Keratinocyte (primary cell): ENCODE measurements around the gene MAPRE2. TPM values are rescaled to one million over a fixed set of nuclear protein-coding genes. Genes with fewer than 3 reads are reported as not detected.

Experiments used
- DNase-seq: peaks from one replicate; pipeline ENCODE4 v3.0.0-alpha.2; 2011; ENCODE audit warnings: low read depth, missing footprints, low spot score
- FAIRE-seq: peaks from 2 replicates; lab custom pipeline; 2011; peaks lifted over from hg19 to GRCh38; lab: Jason Lieb, UNC
- H2AFZ ChIP-seq: 2 replicates; pipeline ENCODE4 v1.6.0; 2012; ENCODE audit warnings: low read length, control low read depth, inconsistent platforms; ENCODE audit not compliant: control insufficient read depth
- H3K27ac ChIP-seq: 2 replicates; pipeline ENCODE4 v1.5.1; 2011; ENCODE audit warnings: low read length; ENCODE audit not compliant: control insufficient read depth, insufficient read depth
- H3K27me3 ChIP-seq: 3 replicates; pipeline ENCODE4 v1.6.0; 2011; ENCODE audit warnings: low read length; ENCODE audit not compliant: control insufficient read depth, insufficient read depth; ENCODE audit errors: extremely low read depth
- H3K36me3 ChIP-seq, 2 experiments: 2 replicates in 1 of 2; 3 replicates in 1 of 2; pipeline ENCODE4 v1.5.1; 2011; ENCODE audit warnings: low read length in 2 of 2, mild to moderate bottlenecking in 1 of 2; ENCODE audit not compliant: control insufficient read depth in 2 of 2, insufficient read depth in 2 of 2; ENCODE audit errors: extremely low read depth in 1 of 2
- H3K4me1 ChIP-seq: 3 replicates; pipeline ENCODE4 v1.5.1; 2011; ENCODE audit warnings: low read length; ENCODE audit not compliant: control insufficient read depth, insufficient read depth; ENCODE audit errors: extremely low read depth
- H3K4me2 ChIP-seq: 3 replicates; pipeline ENCODE4 v1.6.0; 2011; ENCODE audit warnings: low read depth, low read length; ENCODE audit not compliant: control insufficient read depth, insufficient read depth; ENCODE audit errors: extremely low read depth
- H3K4me3 ChIP-seq, 3 experiments: fragments of 200-600 bp in 1 of 3; sonication (generic) in 1 of 3; 2 replicates in 2 of 3; 3 replicates in 1 of 3; pipeline ENCODE4 v1.5.1; 2011 to 2016; ENCODE audit warnings: low read length in 3 of 3, mild to moderate bottlenecking in 3 of 3, control low read depth in 2 of 3, inconsistent platforms in 1 of 3, low read depth in 1 of 3, mixed read lengths in 1 of 3, mixed run types in 1 of 3, moderate library complexity in 1 of 3; ENCODE audit not compliant: control insufficient read depth in 2 of 3, insufficient read depth in 2 of 3; ENCODE audit errors: extremely low read depth in 1 of 3
- H3K79me2 ChIP-seq: 2 replicates; pipeline ENCODE4 v1.6.0; 2012; ENCODE audit warnings: low read length; ENCODE audit not compliant: control insufficient read depth, insufficient read depth
- H3K9ac ChIP-seq: 3 replicates; pipeline ENCODE4 v1.6.0; 2011; ENCODE audit warnings: low read length; ENCODE audit not compliant: control insufficient read depth, insufficient read depth; ENCODE audit errors: extremely low read depth
- H3K9me1 ChIP-seq: 3 replicates; pipeline ENCODE4 v1.6.0; 2011; ENCODE audit warnings: low read length; ENCODE audit not compliant: control insufficient read depth, insufficient read depth; ENCODE audit errors: extremely low read depth
- H3K9me3 ChIP-seq: 2 replicates; pipeline ENCODE4 v1.5.1; 2012; ENCODE audit warnings: low read depth, low read length; ENCODE audit not compliant: control insufficient read depth
- H4K20me1 ChIP-seq: 3 replicates; pipeline ENCODE4 v1.6.0; 2011; ENCODE audit warnings: low read length; ENCODE audit not compliant: control insufficient read depth, insufficient read depth; ENCODE audit errors: extremely low read depth
- CTCF ChIP-seq, 3 experiments: IDR thresholded peaks in 1 of 3; conservative IDR thresholded peaks in 1 of 3; optimal IDR thresholded peaks in 1 of 3; 2 replicates in 2 of 3; 3 replicates in 1 of 3; pipeline versions ENCODE3 to v1.5.1; 2011; ENCODE audit warnings: low read length in 3 of 3, mild to moderate bottlenecking in 3 of 3, moderate library complexity in 2 of 3, control low read depth in 1 of 3, inconsistent platforms in 1 of 3; ENCODE audit not compliant: insufficient read depth in 2 of 3; ENCODE audit errors: extremely low read depth in 1 of 3
- EZH2 ChIP-seq: IDR thresholded peaks from one replicate; pipeline ENCODE4 v1.6.1; 2012; ENCODE audit warnings: inconsistent platforms, mild to moderate bottlenecking, low read length, moderate library complexity
- dilution Hi-C: fragments of 300-500 bp; cut with MboI; formaldehyde crosslinking; loops from one replicate; pipeline ENCODE4 v1.7.0; 2020; ENCODE audit warnings: low sequenced_read_pairs; ENCODE audit not compliant: extremely low pct_ligation_motif_present
- polyA plus RNA-seq, 5 experiments: library from polyadenylated mRNA; depleted of rRNA in 3 of 5; stranded (reverse) in 3 of 5; stranded (forward) in 1 of 5; unstranded in 1 of 5; fragments of >200 nt; gene quantifications; 1 replicate in 1 of 5; 2 replicates in 3 of 5; 3 replicates in 1 of 5; pipeline versions ENCODE4 v1.2.1 to v1.2.3, GENCODE V29; 2011 to 2012; ENCODE audit warnings: missing spikeins in 2 of 5, low read depth in 1 of 5, low replicate concordance in 1 of 5

Gene MAPRE2
- polyA plus RNA-seq, 1 donor (not counting 4 experiments of a cell fraction or from before 2014, with no cell fraction given), result 14.2 TPM

GRCh38 chr18:35122586-35123224, 81.5 kb downstream of the MAPRE2 start:
- FAIRE-seq, result no peak
- TF ChIP-seq CTCF (optimal IDR thresholded peaks at IDR 0.05 in 1 of 3, IDR thresholded peaks at IDR 0.05 in 1 of 3, conservative IDR thresholded peaks at IDR 0.05 in 1 of 3; ENCODE audit: extremely low read depth in 1 of 3, insufficient read depth in 2 of 3, low read length in 3 of 3) (peak in 2 of 3 experiments; percentile 32 to 46), EZH2 (no peak)
- Histone ChIP-seq H3K9ac (no peak overlapping the region), H2AFZ (no peak overlapping the region), H3K4me2 (no peak overlapping the region), H3K4me1 (no peaks in the 10 kb centered on the region), H3K36me3 (no peaks in the 10 kb centered on the region), H3K79me2 (no peaks in the 10 kb centered on the region), H3K4me3 (no peak overlapping the region), H4K20me1 (no peaks in the 10 kb centered on the region), H3K9me3 (no peaks in the 10 kb centered on the region), H3K27ac (no peak overlapping the region), H3K9me1 (no peaks in the 10 kb centered on the region), H3K27me3 (no peaks in the 10 kb centered on the region)
- dilution Hi-C loops, result no loop called here
- no peak for DNase-seq

GRCh38 chr18:35123811-35124210, 82.6 kb downstream of the MAPRE2 start:
- Histone ChIP-seq H3K4me1 (no peaks in the 10 kb centered on the region), H3K4me3 (no peak overlapping the region), H3K79me2 (no peaks in the 10 kb centered on the region), H3K27me3 (no peaks in the 10 kb centered on the region), H2AFZ (no peak overlapping the region), H3K27ac (no peak overlapping the region), H3K9me1 (no peaks in the 10 kb centered on the region), H3K36me3 (no peaks in the 10 kb centered on the region), H4K20me1 (no peaks in the 10 kb centered on the region), H3K9me3 (no peaks in the 10 kb centered on the region), H3K9ac (no peak overlapping the region), H3K4me2 (no peak overlapping the region)
- no peak for TF ChIP-seq EZH2
- no peak for TF ChIP-seq CTCF (optimal IDR thresholded peaks at IDR 0.05 in 1 of 3, IDR thresholded peaks at IDR 0.05 in 1 of 3, conservative IDR thresholded peaks at IDR 0.05 in 1 of 3; ENCODE audit: extremely low read depth in 1 of 3, insufficient read depth in 2 of 3, low read length in 3 of 3)
- FAIRE-seq, result no peak
- no peak for DNase-seq
- dilution Hi-C loops, result no loop called here
